ENCODE measurements around the gene ICE2. TPM values are rescaled to one million over a fixed set of nuclear protein-coding genes. Genes with fewer than 3 reads are reported as not detected.
A peak's percentile ranks its signal among the peaks of the same experiment; 100 is the strongest.

Gene ICE2
- total RNA-seq, 2 donors from 2014 or later, result 46.0 to 69.3 TPM

DNA sequence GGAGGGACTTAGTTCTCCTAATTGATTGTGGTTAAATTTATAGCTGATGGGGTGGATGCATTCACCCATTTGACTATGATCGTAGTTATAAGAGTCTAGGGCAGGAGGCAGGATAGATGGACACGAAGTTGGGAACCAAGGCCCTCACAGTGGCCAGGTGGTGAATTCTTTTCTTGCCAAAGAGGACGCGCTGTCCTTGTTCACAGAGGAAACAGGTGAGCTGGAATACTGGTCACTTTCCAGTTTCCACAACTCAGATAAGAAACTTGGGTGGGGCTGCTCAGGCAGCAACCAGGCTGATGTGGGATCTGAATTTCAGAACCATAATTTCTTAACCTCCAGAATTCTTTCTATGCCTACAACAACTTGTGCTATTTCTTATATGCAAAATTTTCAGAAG lies 34.0 kb upstream of the ICE2 start:
- Mint-ChIP-seq H3K4me1 (peaks cover 31% of the 10 kb centered on the region), H3K27ac (no peak overlapping the region), H3K9me3 (no peaks in the 10 kb centered on the region), H3K27me3 (no peaks in the 10 kb centered on the region), H3K36me3 (ENCODE audit: low read depth) (peaks cover 98% of the 10 kb centered on the region), H3K4me3 (peak overlapping the region; percentile 69)
- ATAC-seq (replicated peaks), result no peak

DNA sequence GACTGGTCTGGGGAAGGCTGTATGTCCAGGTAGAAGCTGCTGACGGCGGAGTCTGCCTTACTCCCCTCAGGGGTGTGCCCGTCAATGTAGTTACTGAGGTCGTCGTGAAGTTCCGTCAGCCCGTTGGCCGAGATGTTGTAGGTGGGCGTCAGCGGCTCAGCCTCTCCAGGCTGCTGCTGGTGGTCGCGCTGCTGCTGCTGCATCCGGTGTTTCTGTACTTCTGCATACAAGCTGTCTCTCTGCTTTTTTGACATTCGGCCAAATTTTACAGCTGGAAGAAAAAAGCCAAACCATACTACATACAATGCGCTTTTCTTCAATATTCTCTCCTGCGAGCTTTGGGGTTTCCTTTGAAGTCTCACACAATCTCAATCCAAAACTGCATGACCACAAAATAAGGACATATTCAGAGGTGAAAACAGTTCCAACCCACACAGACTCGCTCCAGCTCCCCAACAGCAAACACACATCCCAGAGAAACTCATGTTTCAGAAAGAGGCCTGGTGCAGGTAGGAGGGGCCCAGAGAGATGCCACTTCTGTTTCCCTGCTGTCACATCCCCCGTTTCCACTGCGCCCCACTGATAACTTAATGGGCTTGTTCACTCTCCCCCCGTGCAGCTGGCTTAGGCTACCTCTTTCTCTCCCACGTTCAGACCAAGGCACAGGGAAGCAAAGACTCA lies 32.5 kb upstream of the ICE2 start:
- peak; percentile 8 for ATAC-seq (replicated peaks)
- Mint-ChIP-seq H3K27me3 (no peaks in the 10 kb centered on the region), H3K4me1 (peaks cover 38% of the 10 kb centered on the region), H3K9me3 (no peaks in the 10 kb centered on the region), H3K4me3 (peak overlapping the region; percentile 69), H3K36me3 (ENCODE audit: low read depth) (peaks cover 98% of the 10 kb centered on the region), H3K27ac (peak overlapping the region; percentile 29)

DNA sequence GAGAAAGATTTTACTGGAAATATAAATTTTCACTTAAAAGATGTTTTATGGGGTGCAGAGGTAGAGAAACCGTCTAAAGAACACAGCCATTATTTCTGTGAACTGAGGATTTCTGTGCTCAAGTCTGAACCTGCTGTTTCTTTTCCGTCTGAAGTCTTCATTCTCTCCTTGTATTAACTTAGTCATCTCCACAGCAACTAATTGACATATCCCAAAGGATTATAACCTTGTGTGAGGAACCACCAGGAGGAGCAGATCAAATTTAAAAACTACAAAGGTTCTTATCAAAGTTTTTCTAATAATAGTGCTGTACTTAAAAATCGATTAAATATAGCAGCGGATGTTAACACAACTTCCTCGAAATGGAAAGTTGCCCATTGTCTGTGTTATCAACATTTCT lies 31.1 kb upstream of the ICE2 start:
- Mint-ChIP-seq H3K4me3 (peak overlapping the region; percentile 69), H3K27ac (peak overlapping the region; percentile 66), H3K27me3 (no peaks in the 10 kb centered on the region), H3K36me3 (ENCODE audit: low read depth) (peaks cover 100% of the 10 kb centered on the region), H3K9me3 (no peaks in the 10 kb centered on the region), H3K4me1 (peaks cover 42% of the 10 kb centered on the region)
- no peak for ATAC-seq (replicated peaks)

DNA sequence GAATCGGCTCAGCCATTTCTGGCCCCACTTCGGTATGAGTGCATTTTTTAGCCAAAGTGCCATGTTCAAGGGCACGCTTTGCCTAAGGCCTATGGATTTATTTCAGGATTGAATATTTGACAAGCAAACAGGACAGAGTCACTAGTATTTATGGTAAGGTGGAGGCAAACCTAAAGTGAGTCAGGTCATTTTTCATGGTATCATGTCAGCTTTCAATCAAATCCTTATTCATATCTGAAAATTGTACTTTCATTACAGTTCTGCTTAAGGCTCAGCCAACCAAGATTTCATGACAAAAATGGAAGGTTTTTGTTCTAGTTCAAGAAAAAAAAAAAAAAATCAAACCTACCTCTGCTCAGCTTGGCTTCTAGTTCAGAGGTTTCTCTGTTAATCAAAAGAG lies 30.5 kb upstream of the ICE2 start:
- no peaks in the 10 kb centered on the region for H3K27me3 Mint-ChIP-seq
- H3K36me3 Mint-ChIP-seq (ENCODE audit: low read depth), result peaks cover 100% of the 10 kb centered on the region
- no peaks in the 10 kb centered on the region for H3K9me3 Mint-ChIP-seq
- ATAC-seq (replicated peaks), result peak; percentile 63
- H3K4me1 Mint-ChIP-seq, result peaks cover 42% of the 10 kb centered on the region
- H3K4me3 Mint-ChIP-seq, result peak overlapping the region; percentile 69
- peak overlapping the region; percentile 66 for H3K27ac Mint-ChIP-seq

DNA sequence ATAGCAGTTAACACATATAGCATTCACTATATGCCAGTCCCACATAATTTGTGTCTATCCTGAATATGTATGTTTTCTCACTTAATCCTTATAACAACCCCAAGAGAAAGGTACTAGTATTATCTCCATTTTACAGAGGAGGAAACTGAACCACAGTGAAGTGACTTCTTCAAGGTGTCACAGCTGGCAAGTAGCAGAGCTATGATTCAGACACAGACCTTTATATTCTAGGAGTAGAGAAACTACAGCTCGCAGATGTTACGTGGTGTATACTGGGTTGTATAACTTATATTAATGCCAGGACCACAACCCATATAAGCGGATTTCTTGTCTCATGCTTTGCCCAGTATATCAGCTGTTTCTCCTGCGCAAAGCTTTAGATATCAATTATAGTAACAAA lies 29.5 kb upstream of the ICE2 start:
- Mint-ChIP-seq H3K4me3 (peak overlapping the region; percentile 69), H3K9me3 (no peaks in the 10 kb centered on the region), H3K4me1 (peaks cover 42% of the 10 kb centered on the region), H3K27me3 (no peaks in the 10 kb centered on the region), H3K36me3 (ENCODE audit: low read depth) (peaks cover 100% of the 10 kb centered on the region), H3K27ac (peak overlapping the region; percentile 66)
- ATAC-seq (replicated peaks), result peak; percentile 78

DNA sequence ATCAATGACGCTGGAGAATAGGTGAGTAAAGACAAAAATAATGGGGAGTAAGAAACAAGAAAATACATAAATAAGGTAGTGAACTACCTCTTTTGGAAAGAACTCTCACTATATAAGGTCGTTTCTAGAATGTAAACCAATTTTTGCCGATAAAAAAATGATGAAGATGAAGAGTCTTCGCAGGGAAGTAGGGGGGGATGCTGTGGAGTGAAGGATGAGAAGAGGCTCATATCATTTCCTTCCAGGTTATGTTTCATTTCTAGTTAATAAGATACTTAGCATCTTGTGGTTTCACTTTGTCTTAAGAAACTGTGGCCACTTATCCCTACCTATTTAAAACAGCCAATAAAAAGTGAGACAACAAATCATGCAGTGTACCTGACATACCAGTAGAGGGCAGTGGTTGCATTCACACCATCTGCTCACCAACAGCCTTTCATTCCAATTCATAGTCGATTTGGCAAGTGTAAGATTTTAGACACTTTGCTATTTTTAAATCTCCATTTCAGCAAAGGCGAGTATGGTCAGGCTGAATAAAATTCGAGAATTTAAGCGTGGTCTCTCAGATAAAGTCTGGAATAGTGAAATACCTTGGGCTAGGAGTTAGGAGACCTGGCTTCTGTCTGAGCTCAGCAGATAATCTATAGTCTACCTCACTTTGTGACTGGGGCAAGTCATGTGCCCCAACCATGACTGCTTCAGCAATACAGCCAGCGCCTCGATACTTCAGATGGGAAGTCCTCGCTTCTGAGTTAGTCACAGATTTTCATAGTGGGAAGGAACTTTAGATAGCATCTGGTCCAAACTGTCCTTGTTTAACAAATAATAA lies 28.9 kb upstream of the ICE2 start:
- H3K4me1 Mint-ChIP-seq, result peaks cover 42% of the 10 kb centered on the region
- peaks cover 100% of the 10 kb centered on the region for H3K36me3 Mint-ChIP-seq (ENCODE audit: low read depth)
- H3K4me3 Mint-ChIP-seq, result peak overlapping the region; percentile 69
- H3K27ac Mint-ChIP-seq, result peak overlapping the region; percentile 66
- ATAC-seq (replicated peaks), result peak; percentile 74
- no peaks in the 10 kb centered on the region for H3K9me3 Mint-ChIP-seq
- no peaks in the 10 kb centered on the region for H3K27me3 Mint-ChIP-seq

DNA sequence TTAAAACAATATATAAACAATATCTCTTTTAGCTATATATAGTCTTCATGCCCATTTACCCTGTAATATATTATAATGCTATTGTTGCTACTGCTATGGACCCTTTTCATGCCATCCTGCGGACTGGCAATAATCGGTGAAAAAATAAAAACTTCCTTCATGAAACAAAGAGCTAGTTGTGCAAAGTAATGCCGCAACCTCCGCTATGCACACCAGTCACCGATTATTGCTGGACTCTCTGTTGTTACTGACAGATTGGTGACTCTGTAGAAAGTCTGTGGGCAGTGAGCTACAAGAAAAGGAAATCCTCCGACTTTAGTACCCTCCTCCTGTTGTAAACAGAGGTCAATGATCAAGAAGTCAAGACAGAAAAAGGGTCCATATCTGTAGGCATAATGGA lies 17.9 kb upstream of the ICE2 start:
- no peak overlapping the region for H3K4me3 Mint-ChIP-seq
- no peaks in the 10 kb centered on the region for H3K27me3 Mint-ChIP-seq
- peak overlapping the region; percentile 40 for H3K27ac Mint-ChIP-seq
- peaks cover 98% of the 10 kb centered on the region for H3K36me3 Mint-ChIP-seq (ENCODE audit: low read depth)
- no peaks in the 10 kb centered on the region for H3K9me3 Mint-ChIP-seq
- no peaks in the 10 kb centered on the region for H3K4me1 Mint-ChIP-seq
- no peak for ATAC-seq (replicated peaks)

DNA sequence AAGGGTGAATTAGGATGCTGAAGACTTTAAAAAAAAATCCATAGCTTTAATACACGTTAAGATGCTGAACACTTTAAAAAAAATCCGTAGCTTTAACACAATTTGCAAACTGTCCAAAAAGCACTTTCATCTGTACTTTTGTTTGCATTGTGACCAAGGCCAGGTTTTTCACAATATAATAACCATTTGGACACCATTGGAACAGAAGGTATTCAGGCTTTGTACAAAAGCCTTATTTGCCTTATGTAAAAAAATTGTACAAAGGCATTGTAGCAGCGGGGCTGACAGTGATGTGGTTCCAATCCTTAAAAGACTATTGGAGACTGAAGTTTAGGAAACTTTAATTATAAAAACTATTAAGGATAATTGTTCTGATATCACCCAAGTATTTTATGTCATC lies 15.2 kb upstream of the ICE2 start:
- Mint-ChIP-seq H3K4me3 (no peak overlapping the region), H3K4me1 (no peaks in the 10 kb centered on the region), H3K27me3 (no peaks in the 10 kb centered on the region), H3K36me3 (ENCODE audit: low read depth) (peaks cover 97% of the 10 kb centered on the region), H3K9me3 (no peaks in the 10 kb centered on the region), H3K27ac (peak overlapping the region; percentile 15)
- no peak for ATAC-seq (replicated peaks)

DNA sequence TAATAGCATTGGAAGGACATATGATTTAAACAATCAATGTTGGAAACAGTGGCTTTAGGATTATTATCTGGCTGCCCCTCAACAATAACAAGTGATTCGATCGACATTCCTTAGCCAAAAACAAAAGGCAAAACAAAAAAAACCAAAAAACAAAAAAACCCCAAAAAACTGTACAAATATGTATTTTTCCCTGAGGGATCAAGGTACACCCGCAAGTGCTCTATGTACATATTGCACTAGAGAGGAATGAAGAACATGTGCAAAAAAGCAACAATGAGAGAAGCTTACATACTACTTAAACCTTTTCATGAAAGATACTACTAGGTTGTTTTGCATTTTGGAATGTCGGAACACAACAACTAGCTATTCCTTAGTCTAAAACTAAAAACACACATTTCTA lies 14.2 kb upstream of the ICE2 start:
- H3K4me3 Mint-ChIP-seq, result no peak overlapping the region
- no peak for ATAC-seq (replicated peaks)
- H3K4me1 Mint-ChIP-seq, result no peaks in the 10 kb centered on the region
- no peaks in the 10 kb centered on the region for H3K27me3 Mint-ChIP-seq
- H3K27ac Mint-ChIP-seq, result peak overlapping the region; percentile 15
- H3K36me3 Mint-ChIP-seq (ENCODE audit: low read depth), result peaks cover 97% of the 10 kb centered on the region
- no peaks in the 10 kb centered on the region for H3K9me3 Mint-ChIP-seq

DNA sequence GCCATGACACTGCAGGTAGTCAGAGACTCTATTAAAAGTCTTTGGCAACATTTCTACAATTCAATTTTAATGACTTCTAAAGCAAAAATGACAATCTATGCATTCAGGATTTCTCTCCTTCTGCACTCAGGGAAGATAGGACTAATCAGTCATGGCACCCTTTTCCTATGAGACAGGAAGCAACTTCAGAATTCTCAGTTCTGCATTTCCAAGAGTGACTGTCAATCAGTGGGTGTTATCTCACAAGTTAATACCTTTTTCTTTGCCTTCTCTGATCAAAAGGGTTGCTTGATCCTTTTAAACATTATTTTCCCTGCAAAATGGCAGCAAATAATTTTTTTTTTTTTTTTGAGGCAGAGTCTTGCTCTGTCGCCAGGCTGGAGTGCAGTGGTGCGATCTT lies 7.8 kb upstream of the ICE2 start:
- Mint-ChIP-seq H3K4me3 (no peak overlapping the region), H3K27me3 (no peaks in the 10 kb centered on the region), H3K27ac (peak overlapping the region; percentile 2), H3K4me1 (peaks cover 3% of the 10 kb centered on the region), H3K36me3 (ENCODE audit: low read depth) (peaks cover 38% of the 10 kb centered on the region), H3K9me3 (no peaks in the 10 kb centered on the region)
- no peak for ATAC-seq (replicated peaks)

DNA sequence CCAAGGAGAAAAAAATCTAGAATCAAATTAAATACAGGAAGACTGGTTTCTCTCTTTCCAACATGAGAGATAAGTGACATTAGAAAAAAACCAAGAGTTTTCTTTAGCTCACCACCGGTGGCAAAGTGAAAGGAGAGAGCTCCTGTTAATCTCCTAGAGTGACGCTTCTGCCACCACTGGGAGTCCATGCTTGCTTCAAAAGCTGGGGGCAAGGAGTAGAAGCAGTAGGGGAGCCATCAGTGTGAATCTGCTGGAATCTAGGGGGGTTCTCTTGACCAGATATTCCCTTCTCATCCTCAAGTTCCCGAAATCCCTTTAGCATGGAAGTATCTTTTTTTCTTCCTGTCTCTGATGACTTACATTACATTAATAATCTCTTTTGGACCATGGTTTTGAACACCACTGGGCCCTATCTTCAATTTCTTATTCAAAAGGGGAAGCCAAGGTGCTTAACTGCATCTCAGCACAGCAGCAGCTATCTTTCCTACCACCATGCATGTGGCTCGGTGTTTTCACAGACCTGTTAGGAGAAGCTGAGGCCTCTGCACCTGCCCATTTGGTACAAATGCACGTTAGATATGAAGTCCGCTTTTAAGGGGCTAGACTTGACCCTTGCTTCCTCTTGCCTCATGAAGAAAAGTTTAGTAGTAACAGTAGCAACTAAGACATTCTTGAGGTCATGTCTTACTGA lies 6.6 kb upstream of the ICE2 start:
- H3K36me3 Mint-ChIP-seq (ENCODE audit: low read depth), result peaks cover 25% of the 10 kb centered on the region
- H3K4me1 Mint-ChIP-seq, result peaks cover 3% of the 10 kb centered on the region
- no peak overlapping the region for H3K4me3 Mint-ChIP-seq
- ATAC-seq (replicated peaks), result no peak
- H3K27ac Mint-ChIP-seq, result peak overlapping the region; percentile 2
- no peaks in the 10 kb centered on the region for H3K9me3 Mint-ChIP-seq
- H3K27me3 Mint-ChIP-seq, result no peaks in the 10 kb centered on the region

DNA sequence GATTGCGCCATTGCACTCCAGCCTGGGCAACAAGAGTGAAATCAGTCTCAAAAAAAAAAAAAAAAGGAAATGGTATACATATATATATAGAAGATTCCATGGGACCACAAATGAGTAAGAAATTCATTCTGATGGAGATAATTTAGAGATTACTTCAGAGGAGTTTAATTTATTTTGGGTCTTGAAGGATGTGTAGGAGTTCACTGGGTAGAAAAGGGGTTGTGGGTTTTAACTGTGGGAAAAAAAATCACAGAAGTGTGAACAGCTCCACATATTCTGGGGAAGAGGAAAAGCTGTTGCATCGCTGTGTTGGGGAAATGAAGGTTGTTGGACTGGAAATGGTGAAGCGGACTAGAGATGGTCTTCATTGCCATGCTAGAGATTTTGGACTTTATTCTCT lies 4.1 kb upstream of the ICE2 start:
- H3K27ac Mint-ChIP-seq, result peak overlapping the region; percentile 3

DNA sequence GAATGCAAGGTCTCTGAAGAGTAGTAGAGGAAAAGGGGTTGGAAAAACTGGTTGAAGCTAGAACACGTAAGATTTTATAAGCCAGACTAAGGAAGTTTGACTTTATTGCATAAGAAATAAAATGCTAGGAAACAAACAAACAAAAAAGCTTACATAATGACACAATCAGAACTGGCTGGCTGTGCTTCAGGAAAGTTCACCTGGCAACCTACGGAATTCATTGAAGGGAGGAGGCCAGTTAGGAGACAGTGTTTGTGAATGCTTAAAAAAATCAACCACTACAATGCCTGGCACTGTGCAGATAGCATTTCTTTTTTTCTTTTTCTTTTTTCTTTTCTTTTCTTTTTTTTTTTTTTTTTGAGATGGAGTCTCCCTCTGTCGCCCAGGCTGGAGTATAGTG lies 1.9 kb upstream of the ICE2 start:
- H3K27me3 Mint-ChIP-seq, result no peaks in the 10 kb centered on the region
- H3K27ac Mint-ChIP-seq, result peak overlapping the region; percentile 97
- peaks cover 19% of the 10 kb centered on the region for H3K36me3 Mint-ChIP-seq (ENCODE audit: low read depth)
- ATAC-seq (replicated peaks), result no peak
- H3K4me1 Mint-ChIP-seq, result peaks cover 20% of the 10 kb centered on the region
- H3K4me3 Mint-ChIP-seq, result peak overlapping the region; percentile 97
- H3K9me3 Mint-ChIP-seq, result no peaks in the 10 kb centered on the region

More for the DNA sequence above, 4.1 kb upstream of the ICE2 start:
- Mint-ChIP-seq H3K36me3 (ENCODE audit: low read depth) (peaks cover 11% of the 10 kb centered on the region), H3K27me3 (no peaks in the 10 kb centered on the region), H3K9me3 (no peaks in the 10 kb centered on the region), H3K4me3 (no peak overlapping the region), H3K4me1 (peaks cover 13% of the 10 kb centered on the region)
- no peak for ATAC-seq (replicated peaks)

DNA sequence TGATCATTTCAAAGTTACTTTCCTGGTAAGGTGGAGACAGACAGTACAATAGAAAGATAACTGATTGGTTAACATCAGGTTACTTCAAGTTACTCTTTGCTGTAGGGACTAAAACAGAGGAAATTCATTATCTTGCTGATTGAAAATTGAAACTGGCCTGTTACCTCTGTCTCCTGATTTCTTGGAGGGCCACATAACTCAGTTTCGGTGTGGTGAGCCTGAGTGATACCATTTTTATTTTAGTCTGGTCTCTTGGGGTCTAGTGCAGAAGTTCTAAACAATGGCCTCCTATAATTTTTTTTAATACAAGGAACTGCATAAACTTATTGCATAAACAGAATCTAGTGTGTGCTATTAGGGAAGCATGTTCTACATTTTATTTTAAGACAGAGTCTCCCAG lies 1.2 kb upstream of the ICE2 start:
- no peak for ATAC-seq (replicated peaks)
- Mint-ChIP-seq H3K36me3 (ENCODE audit: low read depth) (peaks cover 21% of the 10 kb centered on the region), H3K4me1 (peaks cover 20% of the 10 kb centered on the region), H3K27ac (peak overlapping the region; percentile 97), H3K27me3 (no peaks in the 10 kb centered on the region), H3K9me3 (no peaks in the 10 kb centered on the region), H3K4me3 (peak overlapping the region; percentile 97)

Measured in activated T-helper 17 cell treated with anti-CD3 and anti-CD28 coated beads, Interleukin-2, amount 50 U/mL, for 72 hours (primary cell).